Keratinocyte (primary cell): ENCODE results near the gene RNPEPL1. TPM values are rescaled to one million over a fixed set of nuclear protein-coding genes. Genes with fewer than 3 reads are reported as not detected.
"Not testable (repeated sequence)": the region's sequence is repeated elsewhere in the genome, so short reads cannot be mapped to it uniquely, and the experiment has no call there.

Source experiments
- DNase-seq: peaks from one replicate; pipeline ENCODE4 v3.0.0-alpha.2; 2011; ENCODE audit warnings: low read depth, missing footprints, low spot score
- FAIRE-seq: peaks from 2 replicates; lab custom pipeline; 2011; peaks lifted over from hg19 to GRCh38; lab: Jason Lieb, UNC
- H2AFZ ChIP-seq: 2 replicates; pipeline ENCODE4 v1.6.0; 2012; ENCODE audit warnings: low read length, control low read depth, inconsistent platforms; ENCODE audit not compliant: control insufficient read depth
- H3K27ac ChIP-seq: 2 replicates; pipeline ENCODE4 v1.5.1; 2011; ENCODE audit warnings: low read length; ENCODE audit not compliant: control insufficient read depth, insufficient read depth
- H3K27me3 ChIP-seq: 3 replicates; pipeline ENCODE4 v1.6.0; 2011; ENCODE audit warnings: low read length; ENCODE audit not compliant: control insufficient read depth, insufficient read depth; ENCODE audit errors: extremely low read depth
- H3K36me3 ChIP-seq, 2 experiments: 2 replicates in 1 of 2; 3 replicates in 1 of 2; pipeline ENCODE4 v1.5.1; 2011; ENCODE audit warnings: low read length in 2 of 2, mild to moderate bottlenecking in 1 of 2; ENCODE audit not compliant: control insufficient read depth in 2 of 2, insufficient read depth in 2 of 2; ENCODE audit errors: extremely low read depth in 1 of 2
- H3K4me1 ChIP-seq: 3 replicates; pipeline ENCODE4 v1.5.1; 2011; ENCODE audit warnings: low read length; ENCODE audit not compliant: control insufficient read depth, insufficient read depth; ENCODE audit errors: extremely low read depth
- H3K4me2 ChIP-seq: 3 replicates; pipeline ENCODE4 v1.6.0; 2011; ENCODE audit warnings: low read depth, low read length; ENCODE audit not compliant: control insufficient read depth, insufficient read depth; ENCODE audit errors: extremely low read depth
- H3K4me3 ChIP-seq, 3 experiments: fragments of 200-600 bp in 1 of 3; sonication (generic) in 1 of 3; 2 replicates in 2 of 3; 3 replicates in 1 of 3; pipeline ENCODE4 v1.5.1; 2011 to 2016; ENCODE audit warnings: low read length in 3 of 3, mild to moderate bottlenecking in 3 of 3, control low read depth in 2 of 3, inconsistent platforms in 1 of 3, low read depth in 1 of 3, mixed read lengths in 1 of 3, mixed run types in 1 of 3, moderate library complexity in 1 of 3; ENCODE audit not compliant: control insufficient read depth in 2 of 3, insufficient read depth in 2 of 3; ENCODE audit errors: extremely low read depth in 1 of 3
- H3K79me2 ChIP-seq: 2 replicates; pipeline ENCODE4 v1.6.0; 2012; ENCODE audit warnings: low read length; ENCODE audit not compliant: control insufficient read depth, insufficient read depth
- H3K9ac ChIP-seq: 3 replicates; pipeline ENCODE4 v1.6.0; 2011; ENCODE audit warnings: low read length; ENCODE audit not compliant: control insufficient read depth, insufficient read depth; ENCODE audit errors: extremely low read depth
- H3K9me1 ChIP-seq: 3 replicates; pipeline ENCODE4 v1.6.0; 2011; ENCODE audit warnings: low read length; ENCODE audit not compliant: control insufficient read depth, insufficient read depth; ENCODE audit errors: extremely low read depth
- H3K9me3 ChIP-seq: 2 replicates; pipeline ENCODE4 v1.5.1; 2012; ENCODE audit warnings: low read depth, low read length; ENCODE audit not compliant: control insufficient read depth
- H4K20me1 ChIP-seq: 3 replicates; pipeline ENCODE4 v1.6.0; 2011; ENCODE audit warnings: low read length; ENCODE audit not compliant: control insufficient read depth, insufficient read depth; ENCODE audit errors: extremely low read depth
- CTCF ChIP-seq, 3 experiments: IDR thresholded peaks in 1 of 3; conservative IDR thresholded peaks in 1 of 3; optimal IDR thresholded peaks in 1 of 3; 2 replicates in 2 of 3; 3 replicates in 1 of 3; pipeline versions ENCODE3 to v1.5.1; 2011; ENCODE audit warnings: low read length in 3 of 3, mild to moderate bottlenecking in 3 of 3, moderate library complexity in 2 of 3, control low read depth in 1 of 3, inconsistent platforms in 1 of 3; ENCODE audit not compliant: insufficient read depth in 2 of 3; ENCODE audit errors: extremely low read depth in 1 of 3
- EZH2 ChIP-seq: IDR thresholded peaks from one replicate; pipeline ENCODE4 v1.6.1; 2012; ENCODE audit warnings: inconsistent platforms, mild to moderate bottlenecking, low read length, moderate library complexity
- dilution Hi-C: fragments of 300-500 bp; cut with MboI; formaldehyde crosslinking; loops from one replicate; pipeline ENCODE4 v1.7.0; 2020; ENCODE audit warnings: low sequenced_read_pairs; ENCODE audit not compliant: extremely low pct_ligation_motif_present
- polyA plus RNA-seq, 5 experiments: library from polyadenylated mRNA; depleted of rRNA in 3 of 5; stranded (reverse) in 3 of 5; stranded (forward) in 1 of 5; unstranded in 1 of 5; fragments of >200 nt; gene quantifications; 1 replicate in 1 of 5; 2 replicates in 3 of 5; 3 replicates in 1 of 5; pipeline versions ENCODE4 v1.2.1 to v1.2.3, GENCODE V29; 2011 to 2012; ENCODE audit warnings: missing spikeins in 2 of 5, low read depth in 1 of 5, low replicate concordance in 1 of 5

The RNPEPL1 gene
- polyA plus RNA-seq, 1 donor (not counting 4 experiments of a cell fraction or from before 2014, with no cell fraction given): 3.7 TPM

- H3K27me3 ChIP-seq: no peaks in the 10 kb centered on the region
- no peak for TF ChIP-seq EZH2
- no peak for TF ChIP-seq CTCF (optimal IDR thresholded peaks at IDR 0.05 in 1 of 3, IDR thresholded peaks at IDR 0.05 in 1 of 3, conservative IDR thresholded peaks at IDR 0.05 in 1 of 3; ENCODE audit: extremely low read depth in 1 of 3, insufficient read depth in 2 of 3, low read length in 3 of 3)
- peak overlapping the region; percentile 97 for H3K4me2 ChIP-seq
- no peaks in the 10 kb centered on the region for H3K36me3 ChIP-seq
- FAIRE-seq: no peak
- H3K9ac ChIP-seq: peak overlapping the region; percentile 86
- H3K9me1 ChIP-seq: peaks cover 2% of the 10 kb centered on the region
- dilution Hi-C loops: no loop called here
- no peaks in the 10 kb centered on the region for H3K9me3 ChIP-seq
- peak overlapping the region; percentile 69 to 88 (median 78) for H3K4me3 ChIP-seq
- peaks cover 44% of the 10 kb centered on the region for H3K4me1 ChIP-seq
- H3K27ac ChIP-seq: peak overlapping the region; percentile 98
- H3K79me2 ChIP-seq: no peaks in the 10 kb centered on the region
- no peaks in the 10 kb centered on the region for H4K20me1 ChIP-seq
- DNase-seq: no peak
- peak overlapping the region; percentile 68 for H2AFZ ChIP-seq
Observed at GRCh38 chr2:240561325-240561971, 6.8 kb upstream of the RNPEPL1 start.

GRCh38 chr2:240563231-240563630 is 5.1 kb upstream of the RNPEPL1 start:
- H3K9me1 ChIP-seq, H3K36me3 ChIP-seq, H3K27ac ChIP-seq, dilution Hi-C loops, H3K4me2 ChIP-seq, H3K27me3 ChIP-seq, DNase-seq, H3K9me3 ChIP-seq, H3K4me3 ChIP-seq, H2AFZ ChIP-seq, H4K20me1 ChIP-seq, H3K79me2 ChIP-seq, H3K9ac ChIP-seq, FAIRE-seq: not testable (repeated sequence)
- H3K4me1 ChIP-seq: peaks cover 51% of the 10 kb centered on the region
